HepG2 (cell line): Measurements from ENCODE around the gene HLF. TPM values are rescaled to one million over a fixed set of nuclear protein-coding genes. Genes with fewer than 3 reads are reported as not detected.

Experiments used
- ARNT ChIP-seq: fragments of 450-650 bp; IDR thresholded peaks from 2 replicates; pipeline ENCODE4 v1.6.1; 2017
- ATF2 ChIP-seq: sonication (generic); formaldehyde crosslinking; IDR thresholded peaks from 2 replicates; pipeline ENCODE4 v1.4.0; 2020; ENCODE audit warnings: missing genetic modification reagents
- DMTF1 ChIP-seq: sonication (generic); formaldehyde crosslinking; IDR thresholded peaks from 2 replicates; pipeline ENCODE4 v1.4.0; 2020; ENCODE audit warnings: mild to moderate bottlenecking, missing genetic modification reagents
- E2F2 ChIP-seq: sonication (generic); formaldehyde crosslinking; IDR thresholded peaks from 2 replicates; pipeline ENCODE4 v1.4.0; 2020; ENCODE audit warnings: missing genetic modification reagents, borderline replicate concordance
- ERF ChIP-seq: IDR thresholded peaks from 2 replicates; pipeline ENCODE4 v1.6.1; 2018; ENCODE audit warnings: missing biosample characterization, missing genetic modification reagents
- FOXP1 ChIP-seq, 2 experiments: fragments of 450-650 bp in 1 of 2; IDR thresholded peaks; 2 replicates each; pipeline ENCODE4 v1.6.1; 2017 to 2018; ENCODE audit warnings: antibody characterized with exemption in 1 of 2
- IKZF5 ChIP-seq: IDR thresholded peaks from 2 replicates; pipeline ENCODE4 v1.6.1; 2018; ENCODE audit warnings: missing genetic modification reagents, mild to moderate bottlenecking, missing compliant biosample characterization
- MEIS1 ChIP-seq: sonication (generic); formaldehyde crosslinking; IDR thresholded peaks from 2 replicates; pipeline ENCODE4 v1.9.0; 2021; ENCODE audit warnings: mild to moderate bottlenecking, missing genetic modification reagents, moderate library complexity, borderline replicate concordance
- NCOR1 ChIP-seq: fragments of 200-600 bp; sonication (generic); IDR thresholded peaks from 2 replicates; pipeline ENCODE4 v1.7.0; 2017; ENCODE audit warnings: antibody characterized with exemption, low read length, borderline replicate concordance
- NFRKB ChIP-seq: fragments of 450-650 bp; IDR thresholded peaks from 2 replicates; pipeline ENCODE4 v1.6.1; 2017
- RFX5 ChIP-seq: IDR thresholded peaks from 2 replicates; pipeline ENCODE4 v1.6.1; 2011; ENCODE audit warnings: low read depth, low read length, improper control_type of control experiment
- SRF ChIP-seq: IDR thresholded peaks from 2 replicates; pipeline ENCODE4 v1.6.1; 2011; ENCODE audit warnings: mild to moderate bottlenecking, low read depth, low read length, moderate library complexity
- U2AF1 ChIP-seq: fragments of 200-400 bp; formaldehyde crosslinking; optimal IDR thresholded peaks from 2 replicates; pipeline ENCODE3; 2017; ENCODE audit warnings: mild to moderate bottlenecking, low read depth, low read length
- ZFP36 ChIP-seq: fragments of 150-350 bp; IDR thresholded peaks from 2 replicates; pipeline ENCODE4 v1.6.1; 2018; ENCODE audit warnings: borderline replicate concordance, low read length, low read depth; ENCODE audit not compliant: partially characterized antibody
- ZNF101 ChIP-seq: sonication (generic); formaldehyde crosslinking; IDR thresholded peaks from 2 replicates; pipeline ENCODE4 v1.4.0; 2020; ENCODE audit warnings: mild to moderate bottlenecking, low read depth, missing genetic modification reagents, borderline replicate concordance
- ZNF138 ChIP-seq: sonication (generic); formaldehyde crosslinking; IDR thresholded peaks from 2 replicates; pipeline ENCODE4 v1.5.0; 2020; ENCODE audit warnings: mild to moderate bottlenecking, low read depth, missing genetic modification reagents
- ZNF3 ChIP-seq: IDR thresholded peaks from 2 replicates; pipeline ENCODE4 v1.7.0; 2017; ENCODE audit warnings: inconsistent platforms
- ZNF354B ChIP-seq: sonication (generic); formaldehyde crosslinking; IDR thresholded peaks from 2 replicates; pipeline ENCODE4 v1.8.0; 2022; ENCODE audit warnings: mild to moderate bottlenecking, missing genetic modification reagents
- ZNF547 ChIP-seq: sonication (generic); formaldehyde crosslinking; IDR thresholded peaks from 2 replicates; pipeline ENCODE4 v1.5.1; 2020; ENCODE audit warnings: mild to moderate bottlenecking, missing genetic modification reagents
- ZNF580 ChIP-seq: IDR thresholded peaks from 2 replicates; pipeline ENCODE4 v1.6.1; 2016; ENCODE audit warnings: low read depth, borderline replicate concordance
- ZNF770 ChIP-seq: sonication (generic); formaldehyde crosslinking; IDR thresholded peaks from 2 replicates; pipeline ENCODE4 v1.5.0; 2020; ENCODE audit warnings: mild to moderate bottlenecking, missing genetic modification reagents
- polyA plus RNA-seq, 8 experiments: library from polyadenylated mRNA; depleted of rRNA in 3 of 8; stranded (reverse) in 7 of 8; unstranded in 1 of 8; fragments of >200 nt; fragmentation: Illumina TruSeq in 4 of 8; extraction: Trizol in 4 of 8; gene quantifications; 2 replicates each; pipeline versions ENCODE4 v1.2.1 to v1.2.3, GENCODE V29; 2011 to 2016; ENCODE audit warnings: low read depth in 4 of 8, missing spikeins in 1 of 8, mixed read lengths in 1 of 8; ENCODE audit not compliant: insufficient read depth in 1 of 8
- total RNA-seq, 5 experiments: library from RNA; depleted of rRNA; stranded (reverse); fragments of >200 nt; fragmentation: Illumina TruSeq; extraction: Trizol; gene quantifications; 2 replicates each; pipeline ENCODE4 v1.2.3, GENCODE V29; 2016; ENCODE audit warnings: low read depth in 1 of 5

HLF gene
- total and polyA plus RNA-seq, 2 of the 13 experiments (the other 11 are each of a cell fraction or from before 2014, with no cell fraction given), result 202 to 346 TPM

GRCh38 chr17:55285340-55286301 is 20.9 kb downstream of the HLF start (continued):
- peak; percentile 87 for TF ChIP-seq IKZF5 (CRISPR knock-in tag)
- TF ChIP-seq ZNF3 (CRISPR knock-in tag), result peak; percentile 43
- peak; percentile 94 for TF ChIP-seq ERF (CRISPR knock-in tag)
- no peak for TF ChIP-seq ZNF101 (CRISPR knock-in tag)
- TF ChIP-seq ZNF770 (CRISPR knock-in tag), result peak; percentile 66
- TF ChIP-seq U2AF1, result peak; percentile 89
- TF ChIP-seq ARNT, result no peak
- no peak for TF ChIP-seq ZNF138 (CRISPR knock-in tag)
- no peak for TF ChIP-seq SRF
- no peak for TF ChIP-seq E2F2
- no peak for TF ChIP-seq MEIS1 (CRISPR knock-in tag)
- no peak for TF ChIP-seq ZFP36
- peak; percentile 53; the same call in 1 of the 2 replicates for TF ChIP-seq DMTF1 (CRISPR knock-in tag)
- TF ChIP-seq NFRKB, result no peak
- TF ChIP-seq RFX5, result peak; percentile 8; the same call in 1 of the 2 replicates
- TF ChIP-seq ATF2, result peak; percentile 97
- TF ChIP-seq FOXP1 (IDR thresholded peaks at IDR 0.05), result no peak
- peak; percentile 98 for TF ChIP-seq FOXP1 (CRISPR knock-in tag; IDR thresholded peaks at IDR 0.05)
- peak; percentile 90 for TF ChIP-seq NCOR1
- TF ChIP-seq ZNF547, result no peak
- TF ChIP-seq ZNF354B (CRISPR knock-in tag), result no peak
- TF ChIP-seq ZNF580 (CRISPR knock-in tag), result peak; percentile 92
